BJ (cell line): ENCODE data around the gene GOLM1. TPM values are rescaled to one million over a fixed set of nuclear protein-coding genes. Genes with fewer than 3 reads are reported as not detected.

ENCODE experiments used
- CTCF ChIA-PET: fragments of 350-600 bp; formaldehyde crosslinking; extraction: SDS; loops from one replicate; lab custom pipeline; 2021; ENCODE audit warnings: antibody characterized with exemption, inconsistent platforms; lab: Yijun Ruan, JAX
- POLR2A ChIA-PET: fragments of 300-600 bp; sonication (Branson Sonifier 250); formaldehyde crosslinking; extraction: SDS; loops from one replicate; lab custom pipeline; 2021; ENCODE audit warnings: antibody characterized with exemption; lab: Charles Lee
- DNase-seq: peaks from one replicate; pipeline ENCODE4 v3.0.0-alpha.2; 2011; ENCODE audit warnings: low read depth
- H3K27me3 ChIP-seq: 2 replicates; pipeline ENCODE4 v1.6.0; 2011; ENCODE audit warnings: low read length; ENCODE audit not compliant: control insufficient read depth, insufficient read depth
- H3K36me3 ChIP-seq: 2 replicates; pipeline ENCODE4 v1.5.1; 2011; ENCODE audit warnings: low read length; ENCODE audit not compliant: control insufficient read depth, insufficient read depth
- H3K4me3 ChIP-seq: 2 replicates; pipeline ENCODE4 v1.5.1; 2011; ENCODE audit warnings: low read depth, mild to moderate bottlenecking, control low read depth, low read length
- polyA plus RNA-seq: library from polyadenylated mRNA; depleted of rRNA; stranded (reverse); fragments of >200 nt; gene quantifications from 2 replicates; pipeline ENCODE4 v1.2.3, GENCODE V29; 2011
- TF ChIP-seq, protein P1 (sequence below): IDR thresholded peaks from 2 replicates; pipeline ENCODE4 v1.5.1; 2011; ENCODE audit warnings: low read depth, mild to moderate bottlenecking, control low read depth, inconsistent platforms, low read length, moderate library complexity; ENCODE audit not compliant: insufficient read depth

Gene GOLM1
- polyA plus RNA-seq, 1 experiment, result 34.7 TPM

DNA sequence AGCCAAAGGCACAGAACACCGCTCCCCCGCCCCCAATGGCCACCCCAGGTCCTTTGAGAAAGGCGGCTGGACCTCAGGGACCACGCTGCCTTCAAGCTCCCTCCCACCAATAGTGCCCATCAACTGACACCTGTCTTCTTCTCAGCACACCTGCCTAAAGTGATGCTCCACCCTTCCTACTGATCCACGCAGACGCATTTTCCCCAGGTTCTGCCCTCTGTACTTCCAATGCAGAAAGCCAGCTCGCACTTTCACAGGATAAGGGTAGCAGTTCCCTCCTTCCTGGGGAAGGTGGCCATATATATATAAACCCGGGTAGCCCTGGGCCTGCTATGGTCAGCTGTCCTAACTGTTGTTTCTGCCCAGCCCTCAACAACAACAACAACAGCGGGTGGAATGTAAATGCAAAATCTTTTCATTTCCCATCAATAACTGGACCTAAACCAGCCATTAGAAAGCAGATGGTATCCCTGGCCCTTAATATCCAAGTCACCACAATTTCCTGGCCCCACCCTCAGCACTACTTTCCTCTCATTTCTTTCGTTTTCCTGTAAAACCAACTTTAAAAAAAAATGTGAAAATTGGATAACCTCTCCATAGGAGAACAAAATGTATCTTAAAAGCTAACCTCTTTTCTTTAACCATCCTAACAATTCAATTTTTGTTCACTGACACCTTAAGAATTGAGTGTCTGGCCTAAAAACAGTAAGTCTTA, 1.7 kb downstream of the GOLM1 start:
- ChIA-PET CTCF (no interaction called here), POLR2A (no interaction called here)
- H3K27me3 ChIP-seq, result no peaks in the 10 kb centered on the region
- H3K4me3 ChIP-seq, result no peak overlapping the region
- TF ChIP-seq, protein P1, sequence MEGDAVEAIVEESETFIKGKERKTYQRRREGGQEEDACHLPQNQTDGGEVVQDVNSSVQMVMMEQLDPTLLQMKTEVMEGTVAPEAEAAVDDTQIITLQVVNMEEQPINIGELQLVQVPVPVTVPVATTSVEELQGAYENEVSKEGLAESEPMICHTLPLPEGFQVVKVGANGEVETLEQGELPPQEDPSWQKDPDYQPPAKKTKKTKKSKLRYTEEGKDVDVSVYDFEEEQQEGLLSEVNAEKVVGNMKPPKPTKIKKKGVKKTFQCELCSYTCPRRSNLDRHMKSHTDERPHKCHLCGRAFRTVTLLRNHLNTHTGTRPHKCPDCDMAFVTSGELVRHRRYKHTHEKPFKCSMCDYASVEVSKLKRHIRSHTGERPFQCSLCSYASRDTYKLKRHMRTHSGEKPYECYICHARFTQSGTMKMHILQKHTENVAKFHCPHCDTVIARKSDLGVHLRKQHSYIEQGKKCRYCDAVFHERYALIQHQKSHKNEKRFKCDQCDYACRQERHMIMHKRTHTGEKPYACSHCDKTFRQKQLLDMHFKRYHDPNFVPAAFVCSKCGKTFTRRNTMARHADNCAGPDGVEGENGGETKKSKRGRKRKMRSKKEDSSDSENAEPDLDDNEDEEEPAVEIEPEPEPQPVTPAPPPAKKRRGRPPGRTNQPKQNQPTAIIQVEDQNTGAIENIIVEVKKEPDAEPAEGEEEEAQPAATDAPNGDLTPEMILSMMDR, result no peak
- DNase-seq, result no peak
- no peaks in the 10 kb centered on the region for H3K36me3 ChIP-seq

DNA sequence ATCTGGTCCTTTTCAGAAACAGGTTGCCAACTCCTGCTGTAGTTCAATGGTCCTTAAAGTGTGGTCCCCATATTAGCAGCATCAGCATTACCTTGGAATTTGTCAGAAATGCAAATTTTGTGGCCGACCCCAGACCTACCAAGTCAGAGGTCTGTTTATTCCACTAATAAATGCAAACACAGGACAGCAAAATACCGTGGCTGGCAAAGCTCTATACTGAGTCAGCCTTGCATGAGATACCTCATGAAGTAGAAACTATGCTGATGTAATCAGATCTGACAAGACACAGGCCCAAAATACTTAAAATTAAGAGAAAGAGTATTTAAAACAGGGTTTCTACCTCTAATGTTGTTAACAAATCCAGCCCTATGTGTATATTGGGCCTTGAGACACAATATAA, 3.0 kb downstream of the GOLM1 start:
- ChIA-PET CTCF (no interaction called here), POLR2A (no interaction called here)
- Histone ChIP-seq H3K27me3 (no peaks in the 10 kb centered on the region), H3K36me3 (no peaks in the 10 kb centered on the region), H3K4me3 (no peak overlapping the region)
- DNase-seq, result no peak
- TF ChIP-seq, protein P1, result no peak

DNA sequence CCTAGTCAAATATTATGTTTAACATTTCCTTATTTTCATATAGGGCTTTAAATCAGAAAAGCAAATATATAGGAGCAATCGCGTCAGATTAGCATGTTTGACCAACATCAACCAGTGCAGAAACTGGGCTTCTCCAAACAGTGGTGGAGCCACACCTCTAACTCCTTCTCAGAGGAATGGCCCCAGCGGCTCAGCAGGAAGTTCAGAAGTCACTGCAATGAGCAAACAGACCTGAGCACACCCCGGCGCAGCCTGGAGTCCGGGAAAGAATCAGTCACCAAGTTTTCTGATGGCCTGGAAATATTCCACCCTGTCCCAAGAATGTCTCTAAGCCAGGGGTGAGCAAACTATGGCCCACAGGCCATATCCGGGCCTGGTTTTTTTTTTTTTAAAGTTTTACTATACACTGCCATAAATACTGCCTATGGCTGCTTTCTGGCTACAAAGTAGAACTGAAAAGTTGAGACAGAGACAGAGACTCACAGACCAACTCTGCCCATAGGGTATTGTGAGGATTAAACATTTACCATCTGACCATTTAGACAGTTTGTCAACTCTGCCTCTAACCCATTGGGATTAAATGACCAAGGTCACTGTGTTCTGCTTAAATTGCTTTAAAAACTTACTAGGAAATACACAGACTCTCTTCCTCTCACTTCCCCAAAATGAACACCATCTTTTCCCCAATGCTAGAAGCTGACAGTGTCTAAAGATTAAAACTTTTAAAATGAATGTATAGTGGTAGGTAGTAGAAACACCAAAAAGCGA, 5.4 kb downstream of the GOLM1 start:
- Histone ChIP-seq H3K36me3 (no peaks in the 10 kb centered on the region), H3K4me3 (no peak overlapping the region), H3K27me3 (no peaks in the 10 kb centered on the region)
- no peak for DNase-seq
- CTCF ChIA-PET, result no interaction called here
- POLR2A ChIA-PET, result no interaction called here
- TF ChIP-seq, protein P1, result no peak

DNA sequence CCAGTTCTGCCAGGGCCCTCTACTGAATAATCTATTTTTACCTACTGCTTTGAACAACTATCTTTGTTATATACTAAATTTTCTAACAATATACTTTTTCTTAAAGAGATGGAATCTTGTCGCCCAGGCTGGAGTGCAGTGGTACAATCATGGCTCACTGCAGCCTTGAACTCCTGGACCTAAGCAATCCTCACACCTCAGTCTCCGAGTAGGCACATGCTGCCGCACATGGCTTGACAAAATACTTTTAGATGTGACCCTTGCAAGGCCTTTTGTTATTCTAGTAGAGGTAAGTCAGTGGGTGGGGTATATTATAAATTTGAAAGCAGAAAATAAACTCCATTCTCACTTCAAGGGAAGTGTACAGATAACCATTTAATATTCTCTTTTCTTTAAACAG, 7.9 kb downstream of the GOLM1 start:
- H3K4me3 ChIP-seq, result no peak overlapping the region
- ChIA-PET POLR2A (no interaction called here), CTCF (no interaction called here)
- TF ChIP-seq, protein P1, result no peak
- H3K27me3 ChIP-seq, result no peaks in the 10 kb centered on the region
- DNase-seq, result no peak
- H3K36me3 ChIP-seq, result no peaks in the 10 kb centered on the region

DNA sequence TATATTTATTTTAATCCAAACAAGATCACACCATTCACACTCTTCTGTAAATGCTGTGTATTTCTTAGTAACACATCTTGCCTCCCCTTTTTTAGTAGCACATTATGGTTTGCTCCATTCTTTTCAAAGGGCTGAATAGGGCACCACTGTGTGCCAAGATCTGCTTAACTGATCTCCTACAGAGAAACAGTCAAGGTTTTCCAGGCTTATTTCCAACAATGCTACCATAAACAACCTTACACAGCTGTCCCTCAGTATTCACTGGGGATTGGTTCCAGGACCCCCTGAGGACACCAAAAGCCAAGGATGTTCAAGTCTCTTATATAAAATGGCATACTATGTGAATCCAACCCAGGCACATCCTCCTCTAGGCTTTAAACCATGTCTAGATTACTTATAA, 16.5 kb downstream of the GOLM1 start:
- no peak overlapping the region for H3K4me3 ChIP-seq
- CTCF ChIA-PET, result interaction anchor here (1.2 to 1.6 kb wide), 2 partner anchors 10 to 11 kb away, joined by 3 to 4 read pairs; no protein-coding TSS in a partner anchor
- H3K36me3 ChIP-seq, result peaks cover 1% of the 10 kb centered on the region; the same call in 1 of the 2 replicates
- POLR2A ChIA-PET, result no interaction called here
- DNase-seq, result no peak
- no peaks in the 10 kb centered on the region for H3K27me3 ChIP-seq
- TF ChIP-seq, protein P1, result no peak
